Measurements from ENCODE around the gene KIF11.

KIF11 gene

GRCh38 chr10:92699518-92700381, 106.8 kb downstream of the KIF11 start:
- no peak for DNase-seq (ENCODE audit: extremely low read depth, low read depth)
- peak overlapping the region; percentile 34 for H3K4me3 ChIP-seq (replicated peaks; ENCODE audit: low read depth, low read length)
- no peak for TF ChIP-seq CTCF (IDR thresholded peaks at IDR 0.05; ENCODE audit: low read depth, low read length, missing control alignments)

DNA sequence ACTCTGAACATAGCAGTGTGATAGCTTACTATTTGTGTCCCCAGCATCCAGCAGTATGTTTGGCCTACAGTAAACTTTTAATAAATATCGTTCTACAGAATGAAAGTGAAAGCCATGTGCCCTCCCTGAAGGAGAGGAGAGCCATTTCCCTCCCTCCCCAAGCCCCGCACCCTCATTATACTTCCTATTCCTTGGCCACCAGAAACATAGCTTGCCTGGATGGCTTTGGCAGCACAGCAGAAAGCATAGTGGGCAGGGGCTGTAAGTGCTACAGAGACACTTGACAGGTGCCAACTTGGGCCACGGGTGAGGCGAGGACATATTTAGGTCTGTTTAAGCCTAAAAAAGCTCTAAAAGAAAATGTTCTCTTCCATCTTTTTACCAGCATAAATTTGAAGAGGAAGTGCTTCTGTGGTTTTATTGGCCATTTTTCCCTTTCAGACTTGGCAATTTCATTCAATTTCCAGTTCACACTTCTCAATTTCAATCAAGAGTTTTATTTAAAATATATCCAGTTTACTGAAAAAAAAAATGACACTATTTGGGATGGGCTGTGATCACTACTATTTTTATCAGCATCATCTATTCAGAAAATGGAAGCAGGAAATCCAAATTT, 109.5 kb downstream of the KIF11 start:
- TF ChIP-seq CTCF (IDR thresholded peaks at IDR 0.05; ENCODE audit: low read depth, low read length, missing control alignments), result no peak
- DNase-seq (ENCODE audit: extremely low read depth, low read depth), result no peak
- H3K4me3 ChIP-seq (replicated peaks; ENCODE audit: low read depth, low read length), result no peak overlapping the region
